GM19467 (cell line): ENCODE measurements around the gene TRAPPC3.

Experiments
- ATAC-seq: cut with Tn5 transposase; IDR thresholded peaks from one replicate; pipeline ENCODE4 v1.9.1; 2021; ENCODE audit warnings: mild to moderate bottlenecking, moderate library complexity; ENCODE audit not compliant: unreplicated experiment

TRAPPC3 gene

GRCh38 chr1:36154335-36154734, 5.0 kb upstream of the TRAPPC3 start:
- no peak for ATAC-seq

GRCh38 chr1:36153476-36153875, 4.2 kb upstream of the TRAPPC3 start:
- ATAC-seq: no peak

- ATAC-seq: no peak
Measured at GRCh38 chr1:36151845-36152203, 2.5 kb upstream of the TRAPPC3 start.

GRCh38 chr1:36151134-36151844, 2.0 kb upstream of the TRAPPC3 start:
- no peak for ATAC-seq

- peak; percentile 37 for ATAC-seq
Measured at GRCh38 chr1:36150296-36151133, 1.2 kb upstream of the TRAPPC3 start.

GRCh38 chr1:36149973-36150295, 648 bp upstream of the TRAPPC3 start:
- no peak for ATAC-seq

GRCh38 chr1:36148821-36149236, 457 bp downstream of the TRAPPC3 start:
- ATAC-seq: no peak

GRCh38 chr1:36144413-36144812, 4.9 kb downstream of the TRAPPC3 start:
- ATAC-seq: no peak

GRCh38 chr1:36143424-36143823, 5.9 kb downstream of the TRAPPC3 start:
- no peak for ATAC-seq

- ATAC-seq: no peak
Measured at GRCh38 chr1:36142121-36142520, 7.2 kb downstream of the TRAPPC3 start.

- ATAC-seq: no peak
Measured at GRCh38 chr1:36139521-36139920, 9.8 kb downstream of the TRAPPC3 start.

GRCh38 chr1:36137776-36138175, 11.5 kb downstream of the TRAPPC3 start:
- no peak for ATAC-seq

- no peak for ATAC-seq
Measured at GRCh38 chr1:36137226-36137625, 12.1 kb downstream of the TRAPPC3 start.

GRCh38 chr1:36136535-36136934, 12.8 kb downstream of the TRAPPC3 start:
- no peak for ATAC-seq

GRCh38 chr1:36135796-36136195, 13.5 kb downstream of the TRAPPC3 start:
- no peak for ATAC-seq

GRCh38 chr1:36135330-36135667, 14.0 kb downstream of the TRAPPC3 start:
- ATAC-seq: no peak

- ATAC-seq: no peak
Measured at GRCh38 chr1:36134505-36135329, 14.6 kb downstream of the TRAPPC3 start.

GRCh38 chr1:36134031-36134430, 15.3 kb downstream of the TRAPPC3 start:
- ATAC-seq: no peak

GRCh38 chr1:36133484-36133883, 15.8 kb downstream of the TRAPPC3 start:
- no peak for ATAC-seq

- no peak for ATAC-seq
Measured at GRCh38 chr1:36132029-36132428, 17.3 kb downstream of the TRAPPC3 start.

- ATAC-seq: no peak
Measured at GRCh38 chr1:36128905-36129206, 20.4 kb downstream of the TRAPPC3 start.
